Measurements from ENCODE around the gene KRTAP9-1. TPM values are rescaled to one million over a fixed set of nuclear protein-coding genes. Genes with fewer than 3 reads are reported as not detected.

Gene KRTAP9-1
- total RNA-seq, 1 experiment from 2014 or later = not detected

- Mint-ChIP-seq H3K36me3 (peaks cover 8% of the 10 kb centered on the region), H3K27ac (no peak overlapping the region), H3K9me3 (peaks cover 20% of the 10 kb centered on the region), H3K4me1 (no peaks in the 10 kb centered on the region), H3K4me3 (no peak overlapping the region), H3K27me3 (ENCODE audit: low read depth) (no peaks in the 10 kb centered on the region; the same call in 1 of the 2 replicates)
- TF ChIP-seq TP53 (CRISPR knock-in tag; IDR thresholded peaks at IDR 0.05) (no peak), JAZF1 (CRISPR knock-in tag; IDR thresholded peaks at IDR 0.05) (no peak), SOX15 (CRISPR knock-in tag; IDR thresholded peaks at IDR 0.05) (no peak), ZNF121 (CRISPR knock-in tag; IDR thresholded peaks at IDR 0.05) (no peak), ELF4 (CRISPR knock-in tag; IDR thresholded peaks at IDR 0.05; ENCODE audit: low read depth) (no peak), FOXJ3 (CRISPR knock-in tag; IDR thresholded peaks at IDR 0.05; ENCODE audit: borderline replicate concordance) (no peak), GRHL2 (CRISPR knock-in tag; IDR thresholded peaks at IDR 0.05; ENCODE audit: insufficient replicate concordance, severe bottlenecking) (no peak), PREB (CRISPR knock-in tag; IDR thresholded peaks at IDR 0.05; ENCODE audit: borderline replicate concordance) (no peak), ZSCAN18 (CRISPR knock-in tag; IDR thresholded peaks at IDR 0.05) (no peak), ESRRA (CRISPR knock-in tag; IDR thresholded peaks at IDR 0.05; ENCODE audit: borderline replicate concordance) (no peak), TCF7 (CRISPR knock-in tag; IDR thresholded peaks at IDR 0.05; ENCODE audit: low read depth) (no peak)
- ATAC-seq = no peak
- POLR2A ChIA-PET = no interaction called here
- DNase-seq (ENCODE audit: low spot score) = no peak
- CTCF ChIA-PET = interaction anchor here (0.8 to 1.0 kb wide), 3 partner anchors 110 to 453 kb away, joined by 3 to 6 read pairs (median 5); no protein-coding TSS in a partner anchor
Observed at GRCh38 chr17:41212524-41213169, 23.0 kb downstream of the KRTAP9-1 start.

- ChIA-PET CTCF (no interaction called here), POLR2A (no interaction called here)
- Mint-ChIP-seq H3K36me3 (no peaks in the 10 kb centered on the region), H3K4me3 (no peak overlapping the region), H3K4me1 (no peaks in the 10 kb centered on the region), H3K27ac (no peak overlapping the region), H3K27me3 (ENCODE audit: low read depth) (no peaks in the 10 kb centered on the region; the same call in 1 of the 2 replicates), H3K9me3 (peaks cover 13% of the 10 kb centered on the region)
- no peak for ATAC-seq
- TF ChIP-seq ZNF396 (CRISPR knock-in tag; IDR thresholded peaks at IDR 0.05; ENCODE audit: borderline replicate concordance) (no peak), ARID4B (CRISPR knock-in tag; IDR thresholded peaks at IDR 0.05; ENCODE audit: borderline replicate concordance) (no peak), NFYB (CRISPR knock-in tag; conservative IDR thresholded peaks at IDR 0.05; ENCODE audit: low read depth) (no peak), ZNF219 (CRISPR knock-in tag; IDR thresholded peaks at IDR 0.05; ENCODE audit: borderline replicate concordance) (no peak), MLX (CRISPR knock-in tag; IDR thresholded peaks at IDR 0.05) (no peak), PRRX2 (CRISPR knock-in tag; IDR thresholded peaks at IDR 0.05) (no peak)
- no peak for DNase-seq (ENCODE audit: low spot score)
Observed at GRCh38 chr17:41215681-41216080, 26.0 kb downstream of the KRTAP9-1 start.

Measured in WTC11 (cell line).